GM03348 (cell line): Measurements from ENCODE around the gene DEDD.

ENCODE experiments used
- DNase-seq: peaks from one replicate; pipeline ENCODE4 v3.0.0; 2012; ENCODE audit warnings: low spot score

DEDD gene

DNA sequence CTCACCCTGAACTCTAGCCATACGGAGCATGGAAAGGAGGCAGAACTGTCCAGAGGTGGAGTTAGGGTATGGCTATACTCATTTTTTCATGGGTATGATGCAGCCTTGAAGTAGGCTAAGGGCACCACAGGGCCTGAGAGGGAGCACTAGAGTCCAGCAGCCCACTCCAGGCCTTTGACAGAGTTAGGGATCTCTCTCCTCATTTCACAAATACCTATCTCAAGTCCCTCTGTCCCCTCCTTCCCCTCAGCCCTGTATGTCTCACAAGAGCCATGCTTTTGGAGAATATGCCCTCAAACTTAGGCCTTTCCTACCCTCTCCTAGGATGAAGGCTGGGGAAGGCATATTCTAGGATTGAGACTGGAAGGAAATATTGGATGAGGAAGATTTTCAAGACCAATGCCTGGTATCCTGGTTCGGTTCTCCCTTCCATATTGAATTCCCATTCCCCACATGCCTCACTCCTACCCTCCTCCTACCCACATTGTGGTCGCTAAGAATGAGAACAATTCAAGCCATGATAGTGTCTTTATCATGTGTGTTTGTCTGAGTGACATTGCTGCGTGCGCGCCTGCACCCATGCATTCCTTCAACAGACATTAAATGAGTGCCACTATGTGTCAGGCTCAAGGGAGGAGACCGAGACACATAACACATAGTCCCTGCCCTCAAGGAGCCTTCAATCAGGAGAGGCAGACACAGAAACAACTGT is 40.5 kb downstream of the DEDD start:
- DNase-seq, result no peak

DNA sequence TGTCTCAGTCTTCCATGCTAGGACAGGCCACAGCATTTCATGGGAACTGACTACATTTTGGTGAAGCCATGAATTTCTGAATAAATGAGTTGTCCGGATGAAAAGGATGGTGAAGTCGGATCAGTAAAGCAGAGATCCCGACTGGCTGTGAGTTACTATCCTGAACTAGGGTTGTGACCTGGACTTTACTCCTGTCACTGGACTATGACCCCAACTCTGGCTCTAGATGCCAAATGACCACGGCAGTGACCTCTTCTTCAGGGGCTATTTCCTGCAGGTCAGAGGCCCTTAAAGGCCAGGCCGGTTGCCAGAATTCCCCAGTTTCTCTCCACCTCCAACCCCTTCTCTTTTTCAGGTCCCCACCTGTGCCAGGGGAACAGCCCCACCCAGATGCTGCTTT is 41.4 kb downstream of the DEDD start:
- no peak for DNase-seq

DNA sequence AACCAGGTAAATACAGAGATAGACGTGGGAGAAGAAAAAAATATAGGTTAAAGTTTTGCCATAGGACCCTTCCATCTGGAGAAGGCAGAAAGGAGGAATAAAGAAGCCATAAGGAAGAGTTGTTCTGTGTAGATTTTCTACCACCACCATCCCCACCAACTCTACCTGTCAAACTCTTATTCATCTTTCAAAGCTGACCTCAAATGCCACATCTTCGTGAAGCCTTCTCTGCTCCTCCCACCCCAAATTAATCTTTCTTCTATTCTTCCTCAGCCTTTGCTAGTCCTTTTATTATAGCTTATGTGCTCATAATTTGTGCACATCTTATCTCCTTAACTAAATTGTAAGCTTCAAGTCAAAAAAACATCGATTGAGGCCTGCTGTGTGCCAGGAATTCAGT is 41.9 kb downstream of the DEDD start:
- no peak for DNase-seq

DNA sequence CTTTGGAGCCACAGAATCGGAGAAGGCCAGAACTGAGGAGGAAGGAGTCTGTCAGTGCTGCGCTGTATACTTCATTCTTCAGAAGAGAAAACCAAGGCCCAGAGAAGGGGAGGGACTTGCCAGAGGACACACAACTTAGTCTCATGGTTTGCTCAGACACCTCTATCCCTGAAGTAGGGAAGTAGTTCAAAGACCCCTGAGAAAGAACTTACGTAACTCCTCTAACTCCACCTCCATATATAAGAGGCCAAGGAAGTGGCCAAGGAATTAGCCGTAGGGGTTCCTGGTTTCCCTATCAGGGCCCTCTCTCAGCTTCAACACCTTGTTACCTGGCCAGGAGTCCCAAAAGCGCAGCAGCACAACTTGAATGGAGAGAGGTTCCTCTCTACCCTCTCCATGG is 42.5 kb downstream of the DEDD start:
- DNase-seq, result no peak

DNA sequence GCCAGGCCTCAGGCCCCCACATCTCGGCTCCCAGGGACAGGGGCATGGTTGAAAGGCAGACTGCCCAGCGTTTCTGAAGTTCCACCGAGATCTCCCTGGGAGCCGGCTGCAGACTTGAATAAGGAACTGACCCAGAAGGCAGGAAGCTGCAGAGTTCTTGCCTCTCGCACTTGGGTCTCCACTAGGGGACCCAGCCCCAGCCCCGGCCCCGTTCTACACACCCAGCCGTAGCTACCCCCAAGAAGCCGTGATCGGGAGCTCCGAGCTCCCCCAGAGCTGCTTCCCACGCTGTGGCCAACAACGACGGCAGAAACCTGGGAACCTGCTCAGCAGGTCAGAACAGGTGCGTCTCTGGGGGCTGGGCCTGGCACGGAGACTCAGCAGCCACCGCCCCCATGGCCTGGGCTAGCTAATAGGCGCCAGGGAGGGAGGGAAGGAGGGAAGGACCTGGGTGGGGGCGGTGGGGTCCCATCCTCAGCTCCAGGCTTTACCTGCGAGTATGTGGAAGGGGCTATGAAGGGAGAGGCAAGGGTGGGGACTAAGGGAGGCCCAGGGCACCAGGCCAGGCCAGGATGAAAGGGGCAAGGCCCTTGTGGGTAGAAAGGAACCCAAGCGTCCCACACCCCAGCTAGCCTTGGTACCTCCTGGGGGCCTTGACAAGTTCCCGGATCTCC is 43.1 kb downstream of the DEDD start, which contains the start of gene NECTIN4:
Gene NECTIN4 (minus strand): TSS at position 308 of the 674 bp plus-strand sequence. CDS start 262 bp downstream, at position 46.
- no peak for DNase-seq

DNA sequence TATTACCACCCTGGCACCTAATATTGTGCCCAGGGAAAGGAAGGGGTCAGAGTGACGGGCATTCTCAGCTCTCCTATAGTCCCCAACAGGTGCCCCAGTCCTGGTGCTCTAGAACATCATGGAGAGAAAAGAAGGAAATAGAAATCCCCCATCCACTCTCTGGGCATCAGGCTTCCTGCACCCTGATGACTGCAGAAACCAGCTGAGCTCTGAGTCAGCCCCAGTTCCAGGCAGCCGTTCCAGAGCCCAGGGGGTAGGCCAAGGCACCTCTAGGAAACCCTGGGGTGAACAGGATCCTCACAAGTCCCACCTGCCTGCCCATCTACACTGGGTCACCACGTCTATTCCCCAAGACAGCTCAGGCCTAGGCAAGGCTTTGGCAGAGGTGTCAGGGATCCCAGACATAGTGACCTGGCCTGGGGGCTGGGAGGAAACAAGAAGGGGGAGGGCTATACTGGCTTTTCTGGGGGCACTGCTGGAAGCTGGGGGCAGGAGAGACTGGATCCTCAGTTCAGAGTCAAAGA is 43.8 kb downstream of the DEDD start:
- DNase-seq, result peak; percentile 76

DNA sequence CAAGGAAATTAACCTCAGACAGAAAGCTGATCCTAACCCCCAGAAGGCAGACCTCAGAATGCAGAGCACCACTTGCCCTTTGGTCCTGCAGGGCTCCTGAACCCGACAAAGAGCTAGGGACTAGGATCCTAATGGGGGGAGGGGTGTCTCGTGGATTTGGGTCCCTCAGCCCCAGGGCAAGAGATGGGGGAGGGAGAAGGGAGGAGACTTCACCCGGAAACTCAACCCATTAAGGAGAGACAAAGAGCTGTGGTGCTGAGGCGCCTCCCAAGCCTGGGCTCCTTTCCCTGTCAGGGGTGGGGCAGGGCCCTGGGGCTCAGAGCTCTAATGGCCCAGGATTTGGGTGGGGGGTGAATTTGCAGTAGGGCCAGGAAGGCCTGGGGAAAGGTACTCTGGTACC is 46.0 kb downstream of the DEDD start:
- no peak for DNase-seq

DNA sequence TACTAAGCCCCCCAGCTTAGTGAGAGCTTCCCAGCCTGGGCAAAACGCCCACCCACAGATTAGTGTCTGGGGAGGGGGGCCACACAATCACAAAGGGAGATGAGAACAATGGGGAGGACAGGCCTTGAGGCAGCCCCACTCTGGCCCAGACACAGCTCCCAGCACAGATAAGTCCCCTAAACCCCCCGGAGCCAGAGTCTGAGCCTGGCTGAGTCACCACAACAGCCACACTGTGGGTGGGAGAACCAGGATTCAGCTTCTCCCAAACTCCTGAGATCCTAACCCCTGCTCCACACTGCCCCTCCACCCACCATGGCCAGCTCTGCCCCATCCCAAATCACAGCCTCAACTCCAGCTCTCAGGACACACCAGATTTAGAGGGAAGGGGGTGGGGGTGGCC is 47.3 kb downstream of the DEDD start:
- peak; percentile 44 for DNase-seq

DNA sequence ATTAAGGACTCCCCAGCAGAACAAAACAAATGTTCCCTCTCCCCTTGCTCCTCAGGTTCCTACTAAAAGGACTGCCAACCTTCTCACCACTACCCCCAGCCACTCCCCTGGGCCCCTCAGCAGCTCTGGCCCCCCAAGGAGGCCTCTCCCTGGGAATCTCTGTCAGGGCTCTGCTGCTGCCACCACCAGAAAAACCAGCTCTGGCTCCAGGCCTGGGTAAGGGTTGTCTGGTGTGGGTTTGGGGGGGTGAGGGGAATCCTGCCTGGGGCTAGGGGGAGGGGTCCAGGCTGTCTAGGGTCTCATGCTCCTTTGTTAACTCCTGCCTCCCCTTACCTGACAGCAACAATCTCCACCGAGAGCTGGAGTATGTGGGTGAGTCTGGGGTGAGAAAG is 47.9 kb downstream of the DEDD start:
- DNase-seq, result no peak

DNA sequence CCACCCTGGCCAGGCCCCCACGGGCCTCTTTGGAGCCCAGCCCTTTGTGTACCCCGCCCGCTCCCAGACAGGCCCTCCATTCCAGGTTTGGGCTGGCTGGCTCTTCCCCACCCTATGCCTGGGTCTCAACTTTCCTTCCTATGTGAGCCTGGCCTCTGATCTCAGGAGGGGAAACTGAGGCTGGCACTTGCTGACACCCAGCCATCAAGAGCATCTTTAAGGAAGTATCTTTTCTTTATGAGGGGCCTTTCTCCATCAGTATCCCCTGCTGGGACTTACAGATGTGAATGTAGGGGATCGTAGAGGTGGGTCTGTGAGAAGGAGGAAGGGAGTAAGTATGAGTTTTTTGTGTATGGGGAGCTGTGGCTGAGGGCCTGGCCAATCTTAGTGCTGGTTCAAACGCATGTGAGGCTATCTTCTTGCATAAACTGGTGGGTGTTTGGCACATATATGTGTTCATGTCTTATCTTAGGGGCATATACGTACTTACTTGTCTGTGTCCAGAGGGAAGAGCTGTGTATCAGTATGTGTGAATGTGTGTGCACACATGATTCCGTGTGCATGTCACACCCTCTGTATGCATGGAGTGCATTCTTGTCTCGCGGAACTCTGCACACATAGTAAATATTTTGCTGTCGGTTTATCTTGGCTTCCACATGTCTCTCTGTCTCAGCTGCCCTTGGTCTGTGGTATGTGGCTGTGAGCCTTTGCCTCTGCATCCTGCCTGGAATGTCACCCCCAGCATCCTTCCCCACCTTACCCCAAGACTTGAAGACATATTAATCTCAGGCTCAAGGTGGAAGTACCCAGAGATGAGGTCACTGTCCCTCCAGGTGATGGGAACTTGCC is 48.5 kb downstream of the DEDD start:
- DNase-seq, result peak; percentile 29

DNA sequence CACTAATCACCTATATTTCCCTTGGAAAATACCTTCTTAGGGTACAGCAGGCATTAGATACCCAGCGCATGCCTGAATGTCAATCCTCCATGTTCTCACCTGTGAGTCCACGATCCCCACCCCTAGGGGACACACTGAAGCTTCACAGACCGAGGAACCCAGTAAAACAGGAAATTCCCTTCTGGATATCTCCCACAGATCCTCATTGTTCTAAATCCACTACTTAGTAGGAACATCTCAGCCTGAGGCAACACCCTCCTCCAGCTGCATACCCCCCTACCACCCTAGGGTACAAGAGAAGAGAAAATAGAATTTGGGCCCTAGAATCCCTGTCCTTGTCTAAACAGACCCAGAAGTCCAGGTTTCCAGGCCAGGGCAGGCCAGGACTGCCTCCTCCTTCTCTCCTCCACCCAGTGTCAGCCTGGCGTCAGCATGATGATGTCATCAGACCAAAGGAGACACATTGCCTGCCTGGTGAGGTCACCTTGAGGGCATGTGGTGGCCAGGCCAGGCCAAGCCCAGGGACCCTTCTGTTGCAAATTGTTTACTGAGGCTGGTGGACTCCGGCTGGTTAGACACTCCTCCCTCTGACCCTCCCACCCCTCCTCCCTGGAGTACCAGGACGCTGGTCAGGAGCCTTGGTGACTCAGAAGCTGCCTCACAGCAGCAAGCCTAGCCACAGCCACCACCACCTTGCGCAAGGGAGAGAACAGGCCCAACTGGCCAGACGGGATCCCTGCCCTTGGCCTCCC is 49.3 kb downstream of the DEDD start:
- peak; percentile 94 for DNase-seq

DNA sequence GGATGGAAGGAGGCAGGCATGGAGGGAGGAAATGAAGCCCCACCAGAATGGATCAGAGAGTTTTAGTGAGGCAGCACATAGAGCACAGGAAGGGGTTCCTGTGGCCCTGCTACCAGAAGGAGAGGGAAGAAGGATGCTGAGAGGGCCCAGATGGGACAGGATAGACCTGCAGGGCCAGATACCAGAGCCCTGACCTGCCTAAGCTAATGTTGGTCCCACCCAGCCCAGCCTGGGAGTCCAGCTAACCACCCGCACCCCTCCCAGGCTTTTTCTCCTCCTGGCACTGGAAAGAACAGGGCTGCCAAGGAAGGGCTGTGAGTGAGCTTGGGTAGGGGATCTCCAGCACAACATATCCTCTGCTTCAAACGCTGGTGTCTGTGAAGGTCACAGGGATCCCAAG is 50.0 kb downstream of the DEDD start:
- DNase-seq, result no peak

DNA sequence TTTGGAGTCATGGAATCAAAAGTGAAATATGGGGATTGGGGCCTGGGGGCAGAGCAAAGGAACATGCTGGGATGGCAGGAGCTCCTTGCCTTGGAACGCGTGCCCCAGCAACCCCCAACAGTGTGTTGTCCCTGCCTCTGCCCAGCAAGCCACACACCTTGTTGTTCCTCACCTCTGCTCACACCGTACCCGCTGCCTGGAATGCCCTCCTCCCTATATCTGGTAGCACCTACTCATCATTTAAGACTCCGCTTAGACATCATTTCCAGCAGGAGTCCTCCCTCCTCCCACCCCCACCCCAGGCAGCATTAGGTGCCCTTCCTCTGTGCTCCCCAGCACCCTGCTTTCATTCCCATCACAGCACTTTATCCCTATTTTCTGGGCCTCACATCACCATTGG is 50.9 kb downstream of the DEDD start:
- no peak for DNase-seq

DNA sequence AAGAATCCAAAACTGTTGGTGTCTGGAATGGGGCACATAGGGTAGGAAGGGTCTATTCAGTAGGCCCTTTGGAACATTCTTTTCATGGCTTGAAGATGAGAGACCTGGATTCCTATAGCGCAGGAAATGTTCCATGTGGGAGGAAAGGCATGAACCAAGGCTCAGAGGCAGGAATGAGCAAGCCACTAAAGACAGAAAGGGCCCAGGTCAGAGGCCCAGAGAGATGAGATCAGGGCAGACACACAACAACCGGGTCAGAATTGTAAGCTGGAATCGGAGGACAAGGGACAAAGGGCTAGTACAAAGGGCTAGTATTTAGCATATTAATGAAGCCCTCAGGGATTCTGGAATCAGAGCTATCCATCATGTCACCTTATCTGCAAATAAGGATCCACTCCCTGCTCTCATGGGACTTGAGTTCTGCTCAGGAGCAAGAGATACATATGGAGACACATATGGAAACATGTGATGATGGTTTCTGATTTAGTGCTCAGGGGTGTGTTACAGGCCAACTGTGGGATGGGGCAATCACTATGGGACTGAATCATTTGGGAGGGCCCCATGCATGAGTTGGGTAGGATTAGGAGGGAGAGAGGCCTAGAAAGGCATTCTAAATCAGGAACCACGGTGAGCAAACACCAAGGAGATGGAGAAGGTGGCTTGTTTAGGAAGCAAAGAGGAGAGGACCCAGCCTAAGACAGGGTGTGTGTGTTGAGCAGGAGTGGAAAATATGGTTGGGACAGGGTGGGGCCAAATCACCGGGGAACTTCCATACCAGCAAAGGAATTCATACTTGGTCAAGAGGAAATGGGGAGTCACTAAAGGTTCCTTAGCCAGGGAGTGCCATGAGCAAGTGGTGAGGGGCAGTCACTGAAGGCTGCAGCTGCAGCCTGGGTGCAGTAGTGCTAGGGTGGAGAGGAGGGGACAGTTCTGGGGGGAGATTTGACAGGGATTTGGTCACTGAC is 51.7 kb downstream of the DEDD start:
- peak; percentile 46 for DNase-seq

DNA sequence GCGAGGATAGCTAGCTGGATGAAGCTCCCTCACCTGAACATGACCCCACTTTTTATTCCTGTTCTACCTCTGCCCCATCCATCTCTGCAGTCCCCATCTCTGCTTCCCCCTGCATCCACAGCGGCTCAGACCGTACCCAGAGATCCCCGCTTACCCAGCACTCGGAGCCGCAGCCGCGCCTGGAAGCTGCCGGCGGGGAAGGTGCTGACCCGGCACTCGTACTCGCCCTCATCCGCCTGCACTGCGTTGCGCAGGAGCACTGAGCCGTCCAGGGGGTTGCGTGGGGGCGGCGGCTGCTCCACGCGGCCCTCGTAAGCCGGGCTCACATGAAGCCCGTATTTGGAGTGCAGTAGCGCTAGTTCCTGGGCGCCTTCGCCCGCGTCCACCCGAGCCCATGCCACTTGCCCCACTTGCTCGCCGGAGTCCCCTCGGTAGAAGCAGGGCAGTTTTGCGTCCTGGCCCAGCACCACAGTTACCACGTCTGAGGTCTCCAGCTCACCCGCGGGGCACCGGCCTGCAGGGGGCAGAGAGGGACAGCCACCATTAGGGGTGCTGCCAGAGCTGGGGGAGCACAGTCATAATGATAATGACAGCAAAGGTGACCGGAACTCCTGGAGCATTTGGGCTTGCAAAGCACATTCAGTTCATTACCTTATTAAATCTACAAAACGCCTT is 52.9 kb downstream of the DEDD start:
- DNase-seq, result no peak

DNA sequence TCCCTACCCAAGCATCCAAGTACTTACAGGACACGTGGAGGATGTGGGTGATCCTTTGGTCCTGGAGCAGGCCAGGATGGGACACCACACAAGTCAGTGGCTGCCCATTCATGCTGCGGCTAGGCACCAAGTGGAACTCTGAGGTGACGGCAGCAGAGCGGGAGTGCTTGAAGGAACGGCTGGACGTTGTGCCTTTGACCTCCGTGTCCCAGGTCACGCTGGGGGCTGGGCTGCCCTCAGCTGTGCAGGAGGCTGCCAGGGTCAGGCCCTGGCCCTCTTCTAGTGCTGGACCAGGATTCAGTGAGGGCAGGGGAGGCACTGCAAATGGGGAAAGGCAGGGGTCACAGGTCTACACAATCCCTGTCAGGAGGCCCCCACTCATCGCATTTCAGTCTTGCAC is 55.0 kb downstream of the DEDD start:
- DNase-seq, result no peak

DNA sequence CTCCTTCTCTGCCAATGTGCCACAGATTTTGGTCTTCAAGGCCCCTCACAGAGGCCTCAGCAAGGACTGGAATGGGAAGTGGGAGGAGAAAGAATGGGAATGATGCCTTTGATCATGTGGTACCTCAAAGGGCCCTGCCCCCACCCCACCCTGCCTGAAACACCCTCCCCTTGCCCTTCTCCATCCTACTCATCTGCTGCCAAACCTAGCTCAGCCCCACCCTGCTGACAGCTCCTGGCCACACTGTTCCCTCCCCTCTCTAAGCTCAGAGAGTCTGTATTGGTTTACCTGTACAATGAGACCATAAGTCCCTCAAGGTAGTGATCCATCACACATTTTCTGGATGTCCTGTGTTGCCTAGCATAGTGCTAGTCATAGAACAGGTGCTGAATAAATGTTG is 56.1 kb downstream of the DEDD start:
- DNase-seq, result no peak

DNA sequence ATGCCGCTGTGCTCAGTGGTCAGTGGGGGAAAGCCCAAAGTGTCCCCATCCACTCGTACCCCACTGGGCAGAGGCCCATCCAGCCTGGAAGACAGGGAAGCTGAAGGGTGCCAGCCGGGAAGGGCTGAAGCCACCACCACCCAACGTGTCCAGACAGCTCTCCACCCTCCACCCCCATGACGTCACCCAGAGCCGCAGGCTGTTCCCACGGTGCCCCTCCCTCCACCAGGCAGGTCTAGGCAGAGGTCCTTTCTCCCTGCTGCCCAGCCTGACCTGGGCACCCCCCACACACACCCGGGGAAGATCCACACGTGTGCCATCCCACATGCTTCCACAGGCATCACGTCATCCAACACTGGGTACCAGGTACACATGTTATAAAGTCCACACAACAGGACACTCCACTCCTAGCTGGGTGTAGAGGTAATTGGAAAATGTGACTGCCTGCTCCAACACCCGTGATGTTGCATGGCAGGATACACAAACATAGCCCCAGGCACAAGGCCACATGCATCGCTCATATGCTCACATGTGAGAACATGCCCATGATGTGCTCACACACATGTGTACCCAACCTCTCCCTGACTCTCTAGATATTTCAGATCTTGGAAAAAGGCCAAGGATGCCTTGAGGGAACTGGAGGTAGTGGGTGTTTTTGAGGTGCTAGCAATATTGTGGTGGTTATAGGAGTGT is 57.6 kb downstream of the DEDD start:
- DNase-seq, result no peak

DNA sequence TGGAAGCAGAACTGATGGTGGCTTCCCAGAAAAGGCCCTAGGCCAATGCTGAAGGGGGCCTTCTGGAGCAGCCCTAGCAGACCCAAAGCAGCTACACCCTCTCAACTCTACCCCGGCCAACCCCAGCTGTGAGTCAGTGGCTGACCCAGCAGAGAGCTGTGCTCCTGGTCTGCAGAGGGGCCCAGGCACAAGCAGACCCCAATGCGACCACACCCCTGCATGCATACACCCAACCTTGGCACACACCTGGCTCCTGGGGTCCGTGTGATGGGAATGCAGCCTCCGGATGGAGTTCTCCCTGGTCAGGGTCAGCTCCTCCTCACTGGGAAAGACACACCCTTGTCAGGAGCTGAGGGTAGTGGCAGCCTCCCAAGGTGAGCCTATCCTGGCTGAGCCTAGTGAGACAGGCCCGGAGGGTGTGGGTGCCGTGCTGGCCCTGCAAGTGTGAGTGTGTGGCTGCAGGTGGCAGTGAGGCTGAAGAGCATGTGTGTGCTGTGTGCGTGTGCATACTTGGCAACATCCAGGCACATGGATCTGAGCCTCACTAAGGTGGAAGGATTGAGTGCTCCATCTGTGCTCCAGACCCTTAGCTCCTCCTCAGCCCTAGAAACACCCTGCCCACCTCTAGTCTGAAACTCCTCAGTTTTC is 58.9 kb downstream of the DEDD start:
- DNase-seq, result no peak
